ENCODE measurements around the gene STEAP3.

DNA sequence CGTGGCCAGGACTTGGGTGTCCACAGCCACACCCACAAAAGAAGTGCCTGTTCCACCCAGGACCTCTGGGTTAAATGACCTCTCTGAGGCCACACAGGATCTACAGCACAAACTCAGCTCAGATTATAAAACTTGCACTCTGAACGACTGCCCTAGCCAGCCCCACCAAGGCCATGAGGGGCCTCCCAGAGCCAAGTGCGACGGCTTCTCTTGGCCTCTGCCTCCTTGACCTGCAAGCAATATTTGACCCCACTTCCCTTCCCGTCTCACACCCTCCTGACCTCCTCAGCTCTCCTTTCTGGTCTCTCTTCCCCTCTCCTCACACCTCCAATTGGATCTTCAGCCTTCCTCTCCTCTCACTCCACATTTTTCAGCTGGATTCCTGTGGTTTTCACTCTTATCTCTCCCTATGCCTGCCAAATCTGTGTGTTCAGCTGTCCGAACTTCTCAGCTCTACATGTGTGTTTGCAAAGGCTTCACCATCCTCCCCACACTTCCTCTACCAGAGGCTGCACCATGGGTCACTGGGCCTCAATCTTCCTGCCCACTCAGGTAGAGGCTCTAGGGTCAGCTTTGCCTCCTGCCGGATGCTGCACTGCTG lies 25.3 kb upstream of the STEAP3 start:
- no peak for TF ChIP-seq POLR2AphosphoS5 (IDR thresholded peaks at IDR 0.05; ENCODE audit: borderline replicate concordance, low read depth, low read length)
- no peak for TF ChIP-seq EZH2 (IDR thresholded peaks at IDR 0.05)
- no peak for TF ChIP-seq FOXP2 (optimal IDR thresholded peaks at IDR 0.05; ENCODE audit: control extremely low read depth, extremely low read length, insufficient read depth)
